Ectodermal cell (in vitro differentiated cells): ENCODE data around the gene SLC29A1.

Source experiments
- H3K27ac ChIP-seq: 2 replicates; pipeline ENCODE4 v1.7.0; 2013; ENCODE audit warnings: mild to moderate bottlenecking, low read depth, low read length; ENCODE audit not compliant: insufficient read depth, poor library complexity, severe bottlenecking
- H3K27me3 ChIP-seq: 2 replicates; pipeline ENCODE4 v1.7.0; 2013; ENCODE audit warnings: mild to moderate bottlenecking, low read length; ENCODE audit not compliant: insufficient read depth, control insufficient read depth, poor library complexity, severe bottlenecking
- H3K36me3 ChIP-seq: one replicate; pipeline ENCODE4 v1.7.0; 2013; ENCODE audit warnings: low read length; ENCODE audit not compliant: control insufficient read depth, insufficient read depth
- H3K4me1 ChIP-seq: one replicate; pipeline ENCODE4 v1.7.0; 2013; ENCODE audit warnings: low read length; ENCODE audit not compliant: control insufficient read depth, insufficient read depth
- H3K4me3 ChIP-seq: 2 replicates; pipeline ENCODE4 v1.7.0; 2013; ENCODE audit warnings: low read depth, low read length, control low read depth; ENCODE audit not compliant: insufficient read depth
- H3K9me3 ChIP-seq: 2 replicates; pipeline ENCODE4 v1.7.0; 2013; ENCODE audit warnings: mild to moderate bottlenecking, low read length, moderate library complexity; ENCODE audit not compliant: control insufficient read depth
- WGBS, 2 experiments: methylation state at CpG; one replicate each; pipeline ENCODE4 v1.1.7; 2013; ENCODE audit warnings: missing lambda C conversion rate in 2 of 2; 5-methylcytosine and 5-hydroxymethylcytosine counted together

Gene SLC29A1

DNA sequence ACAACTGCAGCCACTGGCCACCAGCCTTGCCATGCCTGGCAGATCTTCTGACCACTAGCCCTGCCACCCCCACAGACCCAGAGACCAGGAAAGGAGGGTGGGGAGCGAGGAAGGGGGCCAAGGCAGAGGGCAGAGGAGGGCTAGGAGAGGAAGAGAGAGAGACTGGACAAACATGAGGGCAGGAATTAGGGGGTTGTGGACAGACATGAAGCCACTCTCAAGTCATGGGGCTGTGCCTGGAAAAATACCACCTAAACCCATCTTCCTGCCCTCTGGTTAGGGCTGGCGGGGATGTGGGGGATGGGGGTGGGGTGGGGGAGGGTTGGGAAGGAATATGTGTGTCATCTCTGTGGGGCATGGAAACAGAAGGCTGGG is 1.4 kb upstream of the SLC29A1 start:
- Histone ChIP-seq H3K4me1 (peaks cover 59% of the 10 kb centered on the region), H3K9me3 (no peaks in the 10 kb centered on the region), H3K36me3 (no peaks in the 10 kb centered on the region), H3K4me3 (no peak overlapping the region), H3K27me3 (no peaks in the 10 kb centered on the region), H3K27ac (no peak overlapping the region)
- WGBS, 2 experiments, result 66 to 87% methylated on average over 1 to 2 of the region's 2 CpGs

DNA sequence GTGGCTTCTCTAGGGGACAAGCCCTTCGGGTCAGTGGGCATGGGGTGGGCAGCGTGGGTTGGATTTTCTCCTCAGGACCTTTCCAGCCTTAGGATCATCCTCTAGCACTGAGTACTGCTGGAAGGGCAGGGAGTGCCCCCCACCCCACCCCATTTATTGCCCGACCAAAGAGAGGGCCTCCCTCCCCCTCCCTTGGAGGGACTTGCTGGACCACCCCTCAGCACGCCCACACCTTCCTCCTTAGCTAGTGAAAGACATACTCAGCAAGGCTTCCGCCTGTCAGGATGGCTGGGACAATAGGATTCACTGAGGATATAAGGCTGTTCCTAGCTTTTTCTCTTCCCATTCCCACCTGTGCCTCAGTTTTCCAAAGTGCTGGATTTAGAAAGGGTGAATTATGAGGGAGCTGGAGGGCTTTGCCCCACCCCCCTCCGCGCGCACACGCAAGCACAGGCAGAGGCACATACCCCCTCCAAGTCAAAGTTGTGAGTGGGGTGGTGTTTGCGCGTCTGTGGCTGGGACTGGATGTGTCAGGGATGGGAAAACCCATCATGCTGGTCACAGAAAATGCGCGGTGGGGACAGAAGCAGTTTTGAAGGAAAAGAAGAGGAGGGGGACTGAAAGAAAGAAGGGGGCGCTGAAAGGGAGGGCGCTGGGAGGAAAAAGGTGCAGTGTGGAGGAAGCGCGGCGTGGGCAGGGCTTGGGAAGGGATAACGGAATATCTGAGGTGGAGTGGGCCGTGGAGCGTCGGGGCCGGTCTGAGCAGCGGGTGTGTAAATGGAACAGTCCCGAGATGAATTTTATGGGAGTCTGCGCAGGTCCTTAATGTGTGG is 693 bp upstream of the SLC29A1 start:
- Histone ChIP-seq H3K36me3 (no peaks in the 10 kb centered on the region), H3K4me3 (peak overlapping the region; percentile 54), H3K4me1 (peaks cover 55% of the 10 kb centered on the region), H3K9me3 (no peaks in the 10 kb centered on the region), H3K27me3 (no peaks in the 10 kb centered on the region), H3K27ac (no peak overlapping the region)
- WGBS, 2 experiments, result 6 to 9% methylated on average over 26 of the region's 26 CpGs

DNA sequence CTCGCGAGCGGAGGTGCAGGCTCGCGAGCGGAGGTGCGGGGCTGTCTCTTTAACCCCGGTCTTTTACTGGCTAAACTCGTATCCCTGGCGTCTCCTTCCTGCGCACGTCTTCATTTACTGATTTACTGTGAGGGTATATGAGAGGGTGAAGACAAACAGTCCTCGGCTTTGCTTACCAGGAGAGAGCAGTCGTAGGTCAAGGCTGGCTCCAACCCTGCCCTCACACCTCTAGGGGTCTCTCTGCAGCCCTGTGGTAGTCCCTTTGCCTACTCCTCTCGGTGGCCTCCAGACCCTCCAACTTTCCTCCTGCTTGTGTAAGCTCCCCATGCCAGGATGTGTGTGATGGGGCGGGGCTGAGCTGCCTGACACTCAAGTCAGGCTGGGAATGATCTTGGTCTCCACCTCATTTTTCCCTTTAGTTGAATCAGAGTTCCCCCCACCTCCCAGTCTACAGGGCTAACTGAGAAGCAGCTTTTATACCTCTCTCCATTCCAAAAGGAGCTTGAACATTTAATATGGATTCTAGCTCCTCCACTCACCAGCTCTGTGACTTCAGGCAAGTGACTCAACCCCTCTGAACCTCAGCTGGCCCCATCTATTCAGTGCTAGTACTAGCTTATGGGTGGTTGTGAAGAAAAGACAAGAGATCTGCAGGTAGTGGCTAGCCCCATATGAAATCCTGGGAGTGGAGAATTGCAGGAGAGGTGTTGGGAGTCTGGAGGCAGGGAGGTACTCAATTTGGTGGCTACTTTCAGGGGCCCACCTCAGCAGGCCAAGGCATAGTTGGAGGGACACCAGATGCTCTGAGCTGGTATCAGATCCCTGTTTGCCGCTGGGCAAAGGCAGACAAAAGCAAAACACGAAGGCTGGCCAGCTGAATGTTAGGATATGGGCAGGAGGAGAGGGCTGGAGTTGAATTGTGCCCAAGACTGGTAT is 902 bp downstream of the SLC29A1 start:
- H3K4me1 ChIP-seq, result peaks cover 46% of the 10 kb centered on the region
- H3K4me3 ChIP-seq, result peak overlapping the region; percentile 54
- 7 to 8% methylated on average over 18 of the region's 18 CpGs for WGBS, 2 experiments
- no peaks in the 10 kb centered on the region for H3K9me3 ChIP-seq
- H3K27ac ChIP-seq, result no peak overlapping the region
- H3K27me3 ChIP-seq, result no peaks in the 10 kb centered on the region
- H3K36me3 ChIP-seq, result no peaks in the 10 kb centered on the region

DNA sequence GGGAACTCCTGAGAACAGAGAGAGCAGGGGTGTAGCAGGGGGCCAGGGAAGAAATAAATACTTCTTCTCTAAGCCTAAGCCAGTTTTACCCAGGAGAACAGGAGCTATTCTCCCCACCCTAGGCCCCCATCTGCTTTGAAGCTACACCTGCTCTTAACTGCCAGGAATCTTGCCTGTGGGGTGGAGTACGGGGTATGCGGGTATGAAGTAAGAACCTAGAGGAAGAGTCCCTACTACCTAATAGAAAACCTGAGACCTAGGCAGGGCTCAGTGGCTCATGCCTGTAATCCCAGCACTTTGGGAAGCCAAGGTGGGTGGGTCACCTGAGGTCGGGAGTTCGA is 1.5 kb downstream of the SLC29A1 start:
- WGBS, 2 experiments, result 93 to 94% methylated on average over 4 of the region's 4 CpGs
- H3K9me3 ChIP-seq, result no peaks in the 10 kb centered on the region
- peaks cover 46% of the 10 kb centered on the region for H3K4me1 ChIP-seq
- H3K4me3 ChIP-seq, result peak overlapping the region; percentile 54
- no peaks in the 10 kb centered on the region for H3K27me3 ChIP-seq
- H3K27ac ChIP-seq, result no peak overlapping the region
- H3K36me3 ChIP-seq, result no peaks in the 10 kb centered on the region

DNA sequence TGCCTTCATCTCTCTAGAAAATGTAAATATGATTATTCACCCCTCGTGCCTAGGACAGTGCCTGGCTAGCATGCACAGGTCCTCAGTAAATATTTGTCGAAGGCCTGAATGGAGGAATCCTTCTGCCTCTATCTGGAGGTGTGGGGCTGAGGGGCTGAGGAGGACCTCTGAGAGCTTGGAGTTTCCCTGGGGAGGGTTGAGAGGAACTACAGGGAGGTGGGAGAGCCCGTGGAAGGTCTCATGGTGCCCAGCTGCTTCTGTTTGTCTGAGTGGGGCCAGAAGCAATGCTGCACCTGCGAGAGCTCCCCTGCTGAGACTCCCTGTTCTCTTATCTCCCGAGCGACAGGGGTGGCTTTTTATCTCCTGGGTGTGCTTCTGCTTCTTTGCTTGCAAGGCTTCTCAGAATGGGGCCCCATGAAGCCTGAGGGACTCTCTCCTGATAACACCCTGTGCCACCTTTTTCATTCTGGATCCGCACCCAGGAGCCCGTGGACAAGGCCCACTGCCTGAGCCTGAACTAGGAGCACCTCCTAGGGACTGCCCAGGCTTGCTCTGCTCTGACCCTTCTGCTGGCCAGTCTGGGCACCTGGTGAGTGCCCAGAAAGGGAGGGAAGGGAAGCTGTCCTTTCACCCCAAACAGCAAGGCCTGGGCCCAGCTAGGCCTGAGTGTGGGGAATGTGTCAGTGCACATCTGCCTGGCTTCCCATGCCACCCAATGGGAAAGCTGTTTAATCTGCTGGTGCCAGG is 2.4 kb downstream of the SLC29A1 start:
- Histone ChIP-seq H3K27ac (no peak overlapping the region), H3K4me1 (peaks cover 46% of the 10 kb centered on the region), H3K36me3 (no peaks in the 10 kb centered on the region), H3K4me3 (no peak overlapping the region), H3K9me3 (no peaks in the 10 kb centered on the region), H3K27me3 (no peaks in the 10 kb centered on the region)
- WGBS, 2 experiments, result 72 to 73% methylated on average over 8 of the region's 8 CpGs

DNA sequence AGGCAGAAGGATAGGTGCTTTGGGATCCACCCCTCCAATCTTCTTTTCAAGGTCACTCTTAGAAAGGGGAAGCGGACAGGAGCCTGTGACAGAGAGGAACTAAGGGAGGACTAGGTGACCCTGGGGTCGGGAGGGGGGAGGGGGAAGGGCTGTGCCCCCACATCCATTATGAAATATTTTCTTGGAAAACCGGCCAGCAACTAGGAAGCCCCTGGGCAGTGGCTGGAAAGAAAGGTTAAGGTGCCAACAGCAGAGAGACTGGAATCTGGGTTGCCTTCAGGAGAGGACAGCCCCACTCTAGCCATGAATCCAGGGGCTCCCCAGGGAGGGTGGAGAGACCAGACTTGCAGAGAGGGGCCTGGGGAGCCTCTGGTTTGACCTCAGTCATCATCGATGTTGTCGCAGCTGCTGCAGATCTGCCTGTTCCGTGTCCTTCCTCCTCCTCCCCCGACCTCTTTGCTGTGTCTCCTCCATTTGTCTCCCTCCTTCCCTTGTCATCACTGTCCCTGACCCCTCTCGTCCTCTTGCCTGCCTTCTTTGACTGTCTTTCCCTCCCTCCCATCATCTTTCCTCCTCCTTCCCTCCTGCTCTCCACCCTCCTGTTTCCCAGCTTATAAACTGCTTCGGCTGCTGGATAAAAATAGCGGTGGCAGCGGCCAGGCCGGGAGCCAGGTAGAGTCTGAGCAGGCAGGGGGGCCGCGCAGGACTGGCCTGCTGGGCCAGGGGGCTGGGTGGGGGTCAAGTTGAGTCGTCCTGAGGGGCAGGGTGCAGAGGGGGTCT is 3.2 kb downstream of the SLC29A1 start:
- no peaks in the 10 kb centered on the region for H3K27me3 ChIP-seq
- no peaks in the 10 kb centered on the region for H3K36me3 ChIP-seq
- no peak overlapping the region for H3K4me3 ChIP-seq
- no peaks in the 10 kb centered on the region for H3K9me3 ChIP-seq
- WGBS, 2 experiments, result 59 to 68% methylated on average over 15 of the region's 15 CpGs
- peaks cover 45% of the 10 kb centered on the region for H3K4me1 ChIP-seq
- H3K27ac ChIP-seq, result no peak overlapping the region

DNA sequence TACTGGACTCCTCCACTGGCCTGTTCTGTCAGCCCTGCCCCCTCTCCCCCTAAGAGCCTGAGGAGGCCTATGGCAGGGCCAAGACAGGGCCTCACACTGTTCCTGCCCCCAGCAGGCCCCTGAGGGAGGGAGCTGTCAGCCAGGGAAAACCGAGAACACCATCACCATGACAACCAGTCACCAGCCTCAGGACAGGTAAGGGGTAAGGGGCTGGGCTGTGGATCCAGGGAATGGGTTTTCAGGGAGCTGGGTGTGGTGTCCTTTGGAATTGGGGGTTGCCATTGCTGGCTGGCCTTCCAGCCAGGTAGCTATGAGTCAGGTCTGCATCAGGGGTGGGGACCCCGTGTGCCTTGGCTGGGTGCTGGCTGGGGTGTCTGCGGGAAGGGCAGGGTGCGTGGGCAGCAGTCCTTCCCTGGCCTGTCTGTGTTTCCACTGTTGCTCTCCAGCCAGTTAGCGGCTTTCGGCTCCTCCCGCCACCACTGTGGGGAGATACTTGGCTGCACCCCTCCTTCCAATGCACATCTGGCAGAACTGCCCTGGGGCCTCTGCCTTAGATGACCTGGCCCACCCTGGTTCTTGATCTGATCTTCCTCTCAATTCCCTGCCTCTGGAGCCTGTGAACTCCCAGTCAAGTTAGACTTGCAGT is 3.9 kb downstream of the SLC29A1 start:
- no peaks in the 10 kb centered on the region for H3K9me3 ChIP-seq
- H3K4me1 ChIP-seq, result peaks cover 41% of the 10 kb centered on the region
- H3K4me3 ChIP-seq, result no peak overlapping the region
- no peaks in the 10 kb centered on the region for H3K27me3 ChIP-seq
- 79 to 83% methylated on average over 7 of the region's 7 CpGs for WGBS, 2 experiments
- H3K27ac ChIP-seq, result no peak overlapping the region
- no peaks in the 10 kb centered on the region for H3K36me3 ChIP-seq

DNA sequence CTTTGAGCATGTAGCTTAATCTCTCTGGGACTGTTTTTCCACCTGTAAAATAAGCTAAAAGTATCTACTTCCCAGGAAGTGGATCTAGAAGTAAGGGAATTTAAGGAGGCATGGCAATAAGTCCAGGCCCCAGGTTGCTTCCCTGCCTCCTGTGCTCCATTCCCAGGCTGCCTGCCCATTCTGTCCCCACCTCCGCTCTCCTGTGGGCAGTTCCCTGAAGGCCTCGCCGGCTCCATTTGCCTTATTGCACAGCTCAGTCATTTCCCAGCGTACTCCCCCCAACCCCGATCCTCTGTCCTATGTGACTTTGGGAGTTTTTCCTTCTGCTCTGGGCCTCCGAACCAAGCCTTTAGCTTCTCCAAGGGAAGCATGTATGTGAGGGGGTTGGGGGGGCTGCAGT is 4.6 kb downstream of the SLC29A1 start:
- Histone ChIP-seq H3K27me3 (no peaks in the 10 kb centered on the region), H3K4me1 (peaks cover 33% of the 10 kb centered on the region), H3K9me3 (no peaks in the 10 kb centered on the region), H3K36me3 (peaks cover 6% of the 10 kb centered on the region), H3K27ac (no peak overlapping the region), H3K4me3 (no peak overlapping the region)
- WGBS, 2 experiments, result 74 to 80% methylated on average over 6 of the region's 6 CpGs

DNA sequence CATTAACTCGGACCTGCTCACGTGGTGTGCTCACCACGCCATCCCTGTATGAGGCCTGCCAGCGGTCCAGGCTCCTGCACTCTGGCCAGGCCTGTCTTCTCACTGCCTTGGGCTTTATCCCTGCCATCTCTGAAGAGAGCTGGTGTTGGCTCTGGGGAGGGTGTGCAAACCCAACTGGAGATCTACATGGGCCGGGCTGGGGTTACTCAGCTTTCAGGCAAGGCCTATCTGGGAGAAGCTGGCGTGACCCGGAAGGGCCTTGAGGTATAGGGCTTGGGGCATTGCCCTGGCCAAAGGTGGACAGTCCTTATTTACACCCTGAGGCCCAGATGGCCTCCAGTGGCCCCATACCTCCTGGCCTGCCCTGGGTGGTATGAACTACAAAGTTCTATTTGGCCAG is 5.0 kb downstream of the SLC29A1 start:
- no peak overlapping the region for H3K27ac ChIP-seq
- peaks cover 31% of the 10 kb centered on the region for H3K4me1 ChIP-seq
- no peaks in the 10 kb centered on the region for H3K9me3 ChIP-seq
- H3K4me3 ChIP-seq, result no peak overlapping the region
- no peaks in the 10 kb centered on the region for H3K27me3 ChIP-seq
- 94 to 96% methylated on average over 7 of the region's 7 CpGs for WGBS, 2 experiments
- H3K36me3 ChIP-seq, result peaks cover 10% of the 10 kb centered on the region
